Ishikawa (cell line): ENCODE data around the gene ATP6V1E1.

Source experiments
- CEBPB ChIP-seq: IDR thresholded peaks from 2 replicates; pipeline ENCODE4 v1.6.1; 2012
- CREB1 ChIP-seq: IDR thresholded peaks from 2 replicates; pipeline ENCODE4 v1.6.1; 2012; ENCODE audit warnings: low read depth
- EGR1 ChIP-seq: IDR thresholded peaks from 2 replicates; pipeline ENCODE4 v1.6.1; 2012
- EP300 ChIP-seq: IDR thresholded peaks from 2 replicates; pipeline ENCODE4 v1.6.1; 2012; ENCODE audit warnings: borderline replicate concordance
- FOXM1 ChIP-seq: IDR thresholded peaks from 2 replicates; pipeline ENCODE4 v1.6.1; 2012; ENCODE audit warnings: low read depth, borderline replicate concordance
- NFIC ChIP-seq: IDR thresholded peaks from 2 replicates; pipeline ENCODE4 v1.6.1; 2012
- RAD21 ChIP-seq: IDR thresholded peaks from 2 replicates; pipeline ENCODE4 v1.6.1; 2012; ENCODE audit warnings: low read depth
- TAF1 ChIP-seq: IDR thresholded peaks from 2 replicates; pipeline ENCODE4 v1.6.1; 2012; ENCODE audit warnings: low read depth, mild to moderate bottlenecking
- TCF12 ChIP-seq: IDR thresholded peaks from 2 replicates; pipeline ENCODE4 v1.6.1; 2012; ENCODE audit warnings: low read depth
- TEAD4 ChIP-seq: IDR thresholded peaks from 2 replicates; pipeline ENCODE4 v1.6.1; 2012
- YY1 ChIP-seq: IDR thresholded peaks from 2 replicates; pipeline ENCODE4 v1.6.1; 2012; ENCODE audit warnings: low read depth
- ZBTB7A ChIP-seq: IDR thresholded peaks from 2 replicates; pipeline ENCODE4 v1.6.1; 2012; ENCODE audit warnings: low read depth
- TF ChIP-seq, protein P1 (sequence below): IDR thresholded peaks from 2 replicates; pipeline ENCODE4 v1.6.1; 2012
- TF ChIP-seq, protein P2 (sequence below): IDR thresholded peaks from 2 replicates; pipeline ENCODE4 v1.6.1; 2012; ENCODE audit warnings: low read depth, mild to moderate bottlenecking
- TF ChIP-seq, protein P3 (sequence below): IDR thresholded peaks from 2 replicates; pipeline ENCODE4 v1.6.1; 2012

ATP6V1E1 gene

GRCh38 chr22:17562906-17563870, 65.4 kb downstream of the ATP6V1E1 start, which contains the start of gene SLC25A18:
SLC25A18 (plus strand) TSS chr22:17563498; CDS start chr22:17579945, 16,447 bp downstream.
- no peak for TF ChIP-seq EP300
- TF ChIP-seq RAD21 = no peak
- TF ChIP-seq EGR1 = no peak
- TF ChIP-seq, protein P1, sequence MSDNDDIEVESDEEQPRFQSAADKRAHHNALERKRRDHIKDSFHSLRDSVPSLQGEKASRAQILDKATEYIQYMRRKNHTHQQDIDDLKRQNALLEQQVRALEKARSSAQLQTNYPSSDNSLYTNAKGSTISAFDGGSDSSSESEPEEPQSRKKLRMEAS = no peak
- TF ChIP-seq FOXM1 = no peak
- no peak for TF ChIP-seq ZBTB7A
- TF ChIP-seq, protein P2, sequence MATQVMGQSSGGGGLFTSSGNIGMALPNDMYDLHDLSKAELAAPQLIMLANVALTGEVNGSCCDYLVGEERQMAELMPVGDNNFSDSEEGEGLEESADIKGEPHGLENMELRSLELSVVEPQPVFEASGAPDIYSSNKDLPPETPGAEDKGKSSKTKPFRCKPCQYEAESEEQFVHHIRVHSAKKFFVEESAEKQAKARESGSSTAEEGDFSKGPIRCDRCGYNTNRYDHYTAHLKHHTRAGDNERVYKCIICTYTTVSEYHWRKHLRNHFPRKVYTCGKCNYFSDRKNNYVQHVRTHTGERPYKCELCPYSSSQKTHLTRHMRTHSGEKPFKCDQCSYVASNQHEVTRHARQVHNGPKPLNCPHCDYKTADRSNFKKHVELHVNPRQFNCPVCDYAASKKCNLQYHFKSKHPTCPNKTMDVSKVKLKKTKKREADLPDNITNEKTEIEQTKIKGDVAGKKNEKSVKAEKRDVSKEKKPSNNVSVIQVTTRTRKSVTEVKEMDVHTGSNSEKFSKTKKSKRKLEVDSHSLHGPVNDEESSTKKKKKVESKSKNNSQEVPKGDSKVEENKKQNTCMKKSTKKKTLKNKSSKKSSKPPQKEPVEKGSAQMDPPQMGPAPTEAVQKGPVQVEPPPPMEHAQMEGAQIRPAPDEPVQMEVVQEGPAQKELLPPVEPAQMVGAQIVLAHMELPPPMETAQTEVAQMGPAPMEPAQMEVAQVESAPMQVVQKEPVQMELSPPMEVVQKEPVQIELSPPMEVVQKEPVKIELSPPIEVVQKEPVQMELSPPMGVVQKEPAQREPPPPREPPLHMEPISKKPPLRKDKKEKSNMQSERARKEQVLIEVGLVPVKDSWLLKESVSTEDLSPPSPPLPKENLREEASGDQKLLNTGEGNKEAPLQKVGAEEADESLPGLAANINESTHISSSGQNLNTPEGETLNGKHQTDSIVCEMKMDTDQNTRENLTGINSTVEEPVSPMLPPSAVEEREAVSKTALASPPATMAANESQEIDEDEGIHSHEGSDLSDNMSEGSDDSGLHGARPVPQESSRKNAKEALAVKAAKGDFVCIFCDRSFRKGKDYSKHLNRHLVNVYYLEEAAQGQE = no peak
- TF ChIP-seq TAF1 = no peak
- TF ChIP-seq, protein P3, sequence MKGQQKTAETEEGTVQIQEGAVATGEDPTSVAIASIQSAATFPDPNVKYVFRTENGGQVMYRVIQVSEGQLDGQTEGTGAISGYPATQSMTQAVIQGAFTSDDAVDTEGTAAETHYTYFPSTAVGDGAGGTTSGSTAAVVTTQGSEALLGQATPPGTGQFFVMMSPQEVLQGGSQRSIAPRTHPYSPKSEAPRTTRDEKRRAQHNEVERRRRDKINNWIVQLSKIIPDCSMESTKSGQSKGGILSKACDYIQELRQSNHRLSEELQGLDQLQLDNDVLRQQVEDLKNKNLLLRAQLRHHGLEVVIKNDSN = no peak
- no peak for TF ChIP-seq YY1
- TF ChIP-seq TEAD4 = no peak
- TF ChIP-seq NFIC = no peak
- TF ChIP-seq TCF12 = no peak
- TF ChIP-seq CREB1 = no peak
- no peak for TF ChIP-seq CEBPB

- TF ChIP-seq FOXM1 (no peak), TAF1 (no peak), NFIC (no peak), TEAD4 (no peak), EGR1 (no peak), CEBPB (no peak), ZBTB7A (no peak), EP300 (no peak), TCF12 (no peak), CREB1 (no peak)
- TF ChIP-seq, protein P1 = no peak
- TF ChIP-seq, protein P3 = no peak
- TF ChIP-seq, protein P2 = no peak
These were observed 69.4 kb downstream of the ATP6V1E1 start for GRCh38 chr22:17559188-17559587.

DNA sequence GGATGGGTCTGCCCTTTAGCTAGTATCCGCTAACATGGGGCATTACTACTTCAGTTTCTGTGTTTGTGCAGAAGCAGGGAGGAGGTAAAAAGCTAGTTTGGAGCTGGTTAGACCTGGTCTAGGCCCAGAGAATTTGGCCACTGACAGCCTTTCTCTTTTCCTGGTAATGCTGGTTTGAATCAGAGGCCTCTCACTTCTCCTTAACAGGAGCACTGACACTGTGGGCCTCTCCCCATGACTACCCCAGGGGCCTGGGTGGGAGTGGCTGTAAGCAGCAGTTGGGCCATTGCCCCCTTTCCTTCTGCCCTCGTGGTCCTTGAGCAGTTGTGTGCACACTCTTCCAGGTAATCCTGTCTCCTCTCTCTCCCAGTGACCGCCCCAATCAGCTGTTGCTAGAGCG, 73.7 kb downstream of the ATP6V1E1 start:
- no peak for TF ChIP-seq CREB1
- no peak for TF ChIP-seq TCF12
- no peak for TF ChIP-seq ZBTB7A
- TF ChIP-seq EP300 = no peak
- no peak for TF ChIP-seq EGR1
- no peak for TF ChIP-seq TEAD4
- no peak for TF ChIP-seq FOXM1
- TF ChIP-seq, protein P2 = no peak

DNA sequence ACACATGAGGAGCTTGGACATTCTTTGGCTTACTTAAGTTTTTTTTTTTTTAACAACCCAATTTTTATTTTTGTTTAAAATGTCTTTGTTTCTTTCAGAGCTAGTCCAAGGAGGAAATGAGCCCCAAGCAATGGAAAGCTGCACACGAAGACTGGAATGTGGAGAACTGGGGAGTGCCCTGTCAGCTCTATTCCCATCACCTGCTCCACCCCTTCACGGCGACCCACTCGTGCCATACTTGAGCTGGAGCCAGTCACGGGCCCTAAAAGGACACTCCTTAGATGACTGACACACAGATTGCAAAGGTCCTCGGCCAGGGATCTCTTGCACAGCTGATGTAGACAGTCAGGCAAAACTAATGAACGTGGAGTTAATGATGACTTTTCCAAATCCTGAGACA, 75.8 kb downstream of the ATP6V1E1 start:
- TF ChIP-seq FOXM1 (no peak), CEBPB (no peak), ZBTB7A (no peak), EGR1 (no peak)
- TF ChIP-seq, protein P1 = no peak
